Prostate gland (tissue), 2 donors: ENCODE data around the gene TUSC2.

ENCODE experiments used
- CTCF ChIP-seq, 4 experiments: fragments of 200-600 bp in 2 of 4; fragments of 450-650 bp in 2 of 4; sonication (generic) in 2 of 4; IDR thresholded peaks; 1 replicate in 3 of 4; 2 replicates in 1 of 4; pipeline ENCODE4 v1.5.1; 2016 to 2019; ENCODE audit warnings: antibody characterized with exemption in 4 of 4, mild to moderate bottlenecking in 2 of 4, moderate library complexity in 2 of 4
- POLR2AphosphoS5 ChIP-seq: sonication (generic); formaldehyde crosslinking; IDR thresholded peaks from one replicate; pipeline ENCODE4 v1.6.1; 2017; ENCODE audit warnings: antibody characterized with exemption

DNA sequence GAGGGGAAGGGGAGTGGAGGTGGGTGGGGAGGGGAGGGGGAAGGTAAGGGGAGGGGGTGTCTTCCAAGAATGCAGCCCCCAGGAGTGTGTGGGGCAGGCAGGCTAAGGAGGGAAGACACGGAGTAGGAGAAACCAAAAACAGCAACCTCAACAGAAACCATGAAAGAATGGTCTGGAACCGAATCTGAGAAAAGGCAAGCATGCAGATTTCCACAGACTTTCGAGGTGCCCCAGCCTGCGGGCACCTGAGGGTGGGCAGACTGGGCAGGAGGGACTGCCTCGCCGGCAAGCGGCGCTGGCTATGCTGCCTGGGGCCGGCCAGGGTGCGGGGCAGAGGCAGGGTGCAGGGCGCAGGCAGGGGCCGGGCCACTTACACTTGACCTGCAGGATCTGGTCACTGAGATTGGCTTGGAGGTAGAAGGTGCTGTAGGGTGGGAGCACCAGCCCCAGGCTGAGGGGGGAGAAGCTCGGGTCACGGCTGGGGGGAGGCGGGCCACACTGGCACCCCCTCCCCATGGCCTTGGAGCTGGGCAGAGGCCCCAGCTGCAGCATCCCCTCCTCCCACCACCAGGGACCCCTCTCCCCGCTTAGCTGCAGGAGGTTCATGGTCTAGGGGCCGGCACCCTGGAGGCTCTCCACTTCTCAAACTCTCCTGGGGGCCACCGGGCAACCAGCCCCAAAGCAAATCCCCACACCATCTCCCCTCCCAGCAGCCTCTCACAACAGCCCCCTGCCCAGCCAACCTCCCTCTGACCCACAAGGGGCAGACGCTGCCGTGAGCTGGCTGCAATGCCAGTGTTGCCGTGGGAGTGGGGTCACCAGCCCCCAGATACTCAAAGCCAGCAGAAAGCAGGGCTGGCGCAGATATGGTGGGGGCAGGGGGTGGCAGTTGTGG lies 46.6 kb upstream of the TUSC2 start:
- TF ChIP-seq CTCF (IDR thresholded peaks at IDR 0.05) (no peak), POLR2AphosphoS5 (no peak)
